ENCODE data around the gene SPPL2B. TPM values are rescaled to one million over a fixed set of nuclear protein-coding genes. Genes with fewer than 3 reads are reported as not detected.

The SPPL2B gene
- total RNA-seq, 2 donors from 2014 or later, result 52.0 to 55.3 TPM

DNA sequence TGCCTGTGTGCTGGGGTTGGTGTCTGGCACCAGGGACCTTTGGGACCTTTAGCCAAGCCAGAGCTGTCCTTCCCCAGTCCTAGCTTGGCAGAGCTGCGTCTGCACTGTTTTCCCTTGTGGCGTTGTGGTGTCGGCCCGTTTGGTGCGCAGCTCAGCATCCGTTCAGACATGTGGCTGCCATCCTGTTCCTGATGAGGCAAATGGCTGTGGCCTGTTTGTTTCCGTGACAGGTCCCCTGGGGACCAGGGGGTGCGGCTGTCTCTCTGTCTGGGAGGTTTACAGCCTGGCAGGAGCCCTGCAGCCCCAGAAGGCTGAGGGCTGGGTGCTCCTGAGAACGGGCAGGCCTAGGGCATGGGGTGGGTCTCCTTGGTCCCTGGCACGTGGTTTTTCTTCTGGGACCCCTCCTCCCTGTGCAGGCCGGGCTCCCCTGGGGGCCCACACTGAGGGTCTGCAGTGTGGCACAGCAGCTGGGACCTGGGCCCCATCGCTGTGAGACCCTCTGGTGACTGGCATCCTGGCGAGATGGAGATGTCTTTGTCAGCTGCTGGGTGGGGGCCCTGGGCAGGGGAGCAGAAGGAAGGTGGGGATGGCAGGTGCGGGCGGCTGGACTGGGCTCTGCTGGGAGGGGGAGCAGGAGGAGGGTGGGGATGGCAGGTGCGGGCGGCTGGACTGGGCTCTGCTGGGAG lies 4.0 kb downstream of the SPPL2B start:
- Mint-ChIP-seq H3K4me1 (ENCODE audit: low read depth) (peaks cover 57% of the 10 kb centered on the region), H3K27me3 (ENCODE audit: low read depth) (no peaks in the 10 kb centered on the region), H3K27ac (no peak overlapping the region), H3K36me3 (ENCODE audit: insufficient read depth in 2 of 2) (peaks cover 14% of the 10 kb centered on the region in 2 donors), H3K4me3 (peak overlapping the region; percentile 38 to 70), H3K9me3 (peaks cover 6 to 9% of the 10 kb centered on the region in 2 donors)
- peak; percentile 27 to 34 for ATAC-seq (replicated peaks in 1 of 2)
- DNase-seq, result peak; percentile 38 to 49

DNA sequence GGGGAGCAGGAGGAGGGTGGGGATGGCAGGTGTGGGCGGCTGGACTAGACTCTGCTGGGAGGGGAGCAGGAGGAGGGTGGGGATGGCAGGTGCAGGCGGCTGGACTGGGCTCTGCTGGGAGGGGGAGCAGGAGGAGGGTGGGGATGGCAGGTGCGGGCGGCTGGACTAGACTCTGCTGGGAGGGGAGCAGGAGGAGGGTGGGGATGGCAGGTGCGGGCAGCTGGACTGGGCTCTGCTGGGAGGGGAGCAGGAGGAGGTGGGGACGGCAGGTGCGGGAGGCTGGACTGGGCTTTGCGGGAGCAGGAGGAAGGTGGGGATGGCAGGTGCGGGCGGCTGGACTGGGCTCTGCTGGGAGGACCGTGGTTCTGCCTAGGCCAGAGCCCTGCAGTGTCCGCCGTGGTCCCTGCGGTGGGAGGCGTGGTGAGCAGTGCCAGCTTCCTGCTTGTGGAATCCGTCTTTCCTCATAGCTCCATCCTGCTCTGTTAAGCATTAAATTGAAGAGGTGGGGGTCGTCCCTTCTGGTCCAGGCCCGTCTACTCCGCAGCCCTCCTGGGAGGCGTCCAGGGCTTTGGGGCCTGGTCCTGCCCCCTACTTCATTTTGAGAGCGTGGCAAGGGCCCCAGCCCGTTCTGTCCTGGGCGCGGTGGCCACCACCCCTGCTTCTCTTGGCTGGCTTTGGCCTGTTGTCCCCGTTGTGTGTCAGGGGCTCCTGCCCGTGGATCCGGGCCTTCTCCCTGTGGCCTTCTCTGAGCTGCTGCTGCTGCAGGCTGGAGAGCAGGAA lies 4.7 kb downstream of the SPPL2B start:
- ATAC-seq (replicated peaks in 1 of 2) (no peak), DNase-seq (no peak)
- peaks cover 53% of the 10 kb centered on the region for H3K4me1 Mint-ChIP-seq (ENCODE audit: low read depth)
- no peaks in the 10 kb centered on the region for H3K27me3 Mint-ChIP-seq (ENCODE audit: low read depth)
- peaks cover 11 to 13% of the 10 kb centered on the region in 2 donors for H3K36me3 Mint-ChIP-seq (ENCODE audit: insufficient read depth in 2 of 2)
- peaks cover 6 to 9% of the 10 kb centered on the region in 2 donors for H3K9me3 Mint-ChIP-seq
- H3K4me3 Mint-ChIP-seq, result peak overlapping the region in 1 of 2 donors; percentile 52
- peak overlapping the region; percentile 48 for H3K27ac Mint-ChIP-seq

DNA sequence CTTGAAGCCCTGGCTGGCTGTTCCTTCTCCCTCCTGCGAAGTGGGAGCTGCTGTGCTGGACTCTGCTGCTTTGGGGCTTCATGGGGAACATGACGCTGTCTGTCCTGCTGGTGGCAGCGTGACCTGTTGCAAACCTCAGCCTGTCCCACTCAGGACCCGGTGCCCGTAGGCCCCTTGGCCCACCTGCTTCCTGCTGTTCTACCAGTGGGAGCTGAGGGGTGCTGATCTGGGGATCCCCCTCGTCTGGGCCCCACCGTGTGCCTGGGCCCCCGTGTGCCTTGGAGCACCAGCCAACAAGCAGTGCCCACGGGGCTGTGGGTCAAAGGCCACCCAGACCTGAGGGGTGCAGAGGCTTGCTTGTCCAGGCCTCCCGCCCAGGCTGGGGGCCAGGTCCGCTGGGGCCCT lies 5.3 kb downstream of the SPPL2B start:
- ATAC-seq (replicated peaks in 1 of 2) (no peak), DNase-seq (no peak)
- H3K4me1 Mint-ChIP-seq (ENCODE audit: low read depth), result peaks cover 53% of the 10 kb centered on the region
- peak overlapping the region; percentile 48 for H3K27ac Mint-ChIP-seq
- H3K27me3 Mint-ChIP-seq (ENCODE audit: low read depth), result no peaks in the 10 kb centered on the region
- peaks cover 6 to 9% of the 10 kb centered on the region in 2 donors for H3K9me3 Mint-ChIP-seq
- peaks cover 8 to 11% of the 10 kb centered on the region in 2 donors for H3K36me3 Mint-ChIP-seq (ENCODE audit: insufficient read depth in 2 of 2)
- peak overlapping the region in 1 of 2 donors; percentile 52 for H3K4me3 Mint-ChIP-seq

DNA sequence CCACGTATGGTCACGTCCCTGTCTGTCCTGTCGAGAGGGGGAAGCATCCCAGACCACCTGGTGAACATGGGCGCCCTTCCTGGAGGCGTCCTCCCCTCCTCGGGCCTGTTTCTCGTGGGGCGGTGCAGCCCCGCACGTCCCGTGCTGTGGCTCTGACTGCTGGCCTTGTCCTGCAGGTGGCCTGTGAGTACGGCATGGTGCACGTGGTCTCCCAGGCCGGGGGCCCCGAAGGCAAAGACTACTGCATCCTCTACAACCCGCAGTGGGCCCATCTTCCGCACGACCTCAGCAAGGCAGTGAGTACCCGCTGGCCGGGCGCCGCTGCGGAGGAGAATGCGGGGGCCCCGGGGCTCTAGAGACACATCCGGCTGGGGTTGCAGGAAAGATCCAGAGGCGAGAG lies 5.9 kb downstream of the SPPL2B start:
- ATAC-seq (replicated peaks in 1 of 2), result no peak

DNA sequence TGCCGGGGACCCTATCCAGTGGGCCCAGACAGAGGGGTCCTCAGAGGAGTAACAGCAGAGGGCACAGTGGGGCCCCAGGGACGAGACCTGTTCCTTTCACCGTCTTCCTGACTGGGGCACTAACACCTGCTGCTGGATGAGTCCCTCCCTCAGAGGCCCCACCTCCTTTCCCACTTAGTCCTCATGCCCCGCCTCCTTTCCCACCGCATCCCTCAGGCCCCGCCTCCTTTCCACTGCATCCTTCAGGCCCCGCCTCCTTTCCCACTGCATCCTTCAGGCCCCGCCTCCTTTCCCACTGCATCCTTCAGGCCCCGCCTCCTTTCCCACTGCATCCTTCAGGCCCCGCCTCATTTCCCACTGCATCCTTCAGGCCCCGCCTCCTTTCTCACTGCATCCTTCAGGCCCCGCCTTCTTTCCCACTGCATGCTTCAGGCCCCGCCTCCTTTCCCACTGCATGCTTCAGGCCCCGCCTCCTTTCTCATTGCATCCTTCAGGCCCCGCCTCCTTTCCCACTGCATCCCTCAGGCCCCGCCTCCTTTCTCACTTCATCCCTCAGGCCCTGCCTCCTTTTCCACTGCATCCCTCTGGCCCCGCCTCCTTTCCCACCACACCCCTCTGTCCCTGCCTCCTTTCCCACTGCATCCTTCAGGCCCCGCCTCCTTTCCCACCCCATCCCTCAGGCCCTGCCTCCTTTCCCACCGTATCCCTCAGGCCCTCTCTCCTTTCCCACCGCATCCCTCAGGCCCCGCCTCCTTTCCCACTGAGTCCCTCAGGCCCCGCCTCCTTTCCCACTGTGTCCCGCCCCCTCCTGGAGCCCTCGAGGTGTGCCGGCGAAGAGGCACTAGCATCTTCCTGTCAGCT lies 6.7 kb downstream of the SPPL2B start:
- Mint-ChIP-seq H3K9me3 (peaks cover 6 to 9% of the 10 kb centered on the region in 2 donors), H3K36me3 (ENCODE audit: insufficient read depth in 2 of 2) (peaks cover 6 to 8% of the 10 kb centered on the region in 2 donors), H3K27ac (no peak overlapping the region), H3K4me1 (ENCODE audit: low read depth) (peaks cover 41% of the 10 kb centered on the region), H3K4me3 (no peak overlapping the region), H3K27me3 (ENCODE audit: low read depth) (no peaks in the 10 kb centered on the region)
- DNase-seq, result no peak
- no peak for ATAC-seq (replicated peaks in 1 of 2)

More for the DNA sequence above, 5.9 kb downstream of the SPPL2B start:
- peaks cover 49% of the 10 kb centered on the region for H3K4me1 Mint-ChIP-seq (ENCODE audit: low read depth)
- no peaks in the 10 kb centered on the region for H3K27me3 Mint-ChIP-seq (ENCODE audit: low read depth)
- peaks cover 7 to 8% of the 10 kb centered on the region in 2 donors for H3K36me3 Mint-ChIP-seq (ENCODE audit: insufficient read depth in 2 of 2)
- no peak overlapping the region for H3K27ac Mint-ChIP-seq
- DNase-seq, result no peak
- H3K4me3 Mint-ChIP-seq, result no peak overlapping the region
- peaks cover 6 to 9% of the 10 kb centered on the region in 2 donors for H3K9me3 Mint-ChIP-seq

DNA sequence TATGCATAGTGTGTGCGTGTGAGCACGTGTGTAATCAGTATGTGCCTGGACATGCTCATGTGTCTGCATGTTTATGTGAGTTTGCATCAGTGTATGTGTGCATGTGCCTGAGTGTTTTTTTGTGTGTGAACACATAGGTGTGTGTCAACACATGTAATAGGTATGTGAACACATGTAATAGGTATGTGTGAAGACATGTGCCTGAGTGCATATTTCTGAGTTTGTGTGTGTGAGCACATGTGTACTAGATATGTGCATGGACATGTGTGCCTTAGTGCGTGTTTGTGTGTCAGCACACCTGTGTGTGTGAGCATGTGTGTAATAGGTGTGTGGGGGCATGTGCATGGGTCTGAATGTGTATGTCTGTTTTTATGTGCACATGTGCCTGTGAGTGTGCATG lies 7.4 kb downstream of the SPPL2B start:
- DNase-seq (no peak), ATAC-seq (replicated peaks in 1 of 2) (no peak)
- peaks cover 34% of the 10 kb centered on the region for H3K4me1 Mint-ChIP-seq (ENCODE audit: low read depth)
- H3K27ac Mint-ChIP-seq, result no peak overlapping the region
- no peak overlapping the region for H3K4me3 Mint-ChIP-seq
- no peaks in the 10 kb centered on the region for H3K27me3 Mint-ChIP-seq (ENCODE audit: low read depth)
- H3K36me3 Mint-ChIP-seq (ENCODE audit: insufficient read depth in 2 of 2), result peaks cover 6 to 8% of the 10 kb centered on the region in 2 donors
- H3K9me3 Mint-ChIP-seq, result peaks cover 6 to 9% of the 10 kb centered on the region in 2 donors

DNA sequence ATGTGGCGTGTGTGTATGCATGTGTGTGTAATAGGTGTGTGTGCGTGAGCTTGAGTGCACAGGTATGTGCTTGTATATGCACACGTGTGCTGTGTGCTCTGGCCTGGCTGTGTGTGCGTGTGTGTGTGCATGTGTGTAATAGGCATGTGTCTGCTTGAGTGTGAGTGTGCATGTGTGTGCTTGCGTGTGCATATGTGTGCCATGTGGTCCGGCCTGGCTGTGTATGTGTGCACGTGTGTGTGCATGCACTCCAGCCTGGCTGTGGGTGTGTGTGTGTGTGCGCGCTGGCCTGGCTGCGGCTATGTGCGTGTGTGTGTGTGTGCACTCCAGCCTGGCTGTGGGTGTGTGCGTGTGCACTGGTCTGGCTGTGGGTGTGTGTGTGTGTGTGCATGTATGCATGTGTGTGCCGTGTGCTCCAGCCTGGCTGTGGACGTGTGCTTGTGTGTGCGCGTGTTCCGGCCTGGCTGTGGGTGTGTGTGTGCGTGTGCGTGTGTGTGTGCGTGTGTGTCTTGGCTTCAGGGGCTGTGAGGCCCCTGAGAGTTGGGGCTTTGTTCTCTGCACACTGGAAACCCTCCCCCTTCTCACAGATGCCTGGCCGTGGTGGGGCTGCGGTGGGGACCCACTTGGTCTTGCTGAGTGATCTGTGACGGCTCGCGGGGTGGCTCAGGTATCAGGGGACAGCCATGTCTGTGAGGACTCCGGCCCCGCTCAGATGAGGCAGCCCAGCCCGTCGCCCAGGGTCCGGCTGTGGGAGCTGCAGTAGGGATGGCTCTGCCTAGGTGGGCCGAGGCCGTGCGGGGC lies 8.2 kb downstream of the SPPL2B start:
- Mint-ChIP-seq H3K27me3 (ENCODE audit: low read depth) (no peaks in the 10 kb centered on the region), H3K9me3 (peaks cover 6 to 9% of the 10 kb centered on the region in 2 donors), H3K27ac (no peak overlapping the region), H3K4me1 (ENCODE audit: low read depth) (peaks cover 26% of the 10 kb centered on the region), H3K36me3 (ENCODE audit: insufficient read depth in 2 of 2) (peaks cover 6 to 8% of the 10 kb centered on the region in 2 donors), H3K4me3 (no peak overlapping the region)
- DNase-seq, result no peak
- no peak for ATAC-seq (replicated peaks in 1 of 2)

DNA sequence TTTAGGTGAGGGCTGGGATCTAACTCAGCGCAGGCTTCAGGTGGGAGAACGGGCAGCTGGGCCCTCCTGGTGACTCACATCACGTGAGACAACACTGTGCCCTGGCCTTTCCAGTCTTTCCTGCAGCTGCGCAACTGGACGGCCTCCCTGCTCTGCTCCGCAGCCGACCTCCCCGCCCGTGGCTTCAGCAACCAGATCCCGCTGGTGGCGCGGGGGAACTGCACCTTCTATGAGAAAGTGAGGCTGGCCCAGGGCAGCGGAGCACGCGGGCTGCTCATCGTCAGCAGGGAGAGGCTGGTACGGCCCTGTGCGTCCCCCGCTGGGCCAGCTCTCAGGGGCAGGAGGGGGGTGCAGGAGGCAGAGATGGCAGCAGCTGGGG lies 8.8 kb downstream of the SPPL2B start:
- H3K36me3 Mint-ChIP-seq (ENCODE audit: insufficient read depth in 2 of 2), result peaks cover 6 to 8% of the 10 kb centered on the region in 2 donors
- peaks cover 20% of the 10 kb centered on the region for H3K4me1 Mint-ChIP-seq (ENCODE audit: low read depth)
- H3K27ac Mint-ChIP-seq, result no peak overlapping the region
- peaks cover 6 to 9% of the 10 kb centered on the region in 2 donors for H3K9me3 Mint-ChIP-seq
- ATAC-seq (replicated peaks in 1 of 2) (no peak), DNase-seq (no peak)
- no peak overlapping the region for H3K4me3 Mint-ChIP-seq
- no peaks in the 10 kb centered on the region for H3K27me3 Mint-ChIP-seq (ENCODE audit: low read depth)

DNA sequence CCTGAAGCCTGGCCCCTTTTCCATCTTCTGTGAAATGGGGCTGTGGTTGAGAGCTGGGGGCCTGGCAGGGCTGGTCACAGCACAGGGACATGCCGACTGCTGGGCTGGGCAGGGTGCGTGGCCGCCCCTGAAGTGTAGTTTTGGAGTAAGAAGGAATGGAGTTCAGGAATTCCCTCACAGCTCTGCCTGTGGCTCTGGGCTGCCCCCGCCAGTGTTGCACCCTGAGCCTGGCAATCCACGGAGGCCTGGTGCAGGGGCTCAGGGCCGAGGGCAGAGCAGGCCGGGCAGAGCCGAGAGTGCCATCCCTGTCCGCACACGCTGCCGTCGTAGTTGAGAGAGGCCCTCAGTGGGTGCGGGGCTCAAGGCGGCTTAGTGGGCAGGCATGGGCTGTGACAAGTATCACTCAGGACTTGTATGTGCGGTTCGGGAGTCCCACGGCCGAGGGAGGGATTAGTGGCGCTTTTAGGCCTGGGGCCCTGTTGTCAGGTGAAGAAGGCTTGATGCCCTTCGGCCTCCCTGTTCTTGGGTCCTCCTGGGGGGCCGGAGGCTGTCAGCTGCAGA lies 9.7 kb downstream of the SPPL2B start:
- Mint-ChIP-seq H3K27me3 (ENCODE audit: low read depth) (no peaks in the 10 kb centered on the region), H3K4me3 (no peak overlapping the region), H3K4me1 (ENCODE audit: low read depth) (peaks cover 15% of the 10 kb centered on the region), H3K9me3 (peaks cover 6 to 9% of the 10 kb centered on the region in 2 donors), H3K36me3 (ENCODE audit: insufficient read depth in 2 of 2) (peaks cover 6 to 8% of the 10 kb centered on the region in 2 donors), H3K27ac (no peak overlapping the region)
- ATAC-seq (replicated peaks in 1 of 2) (no peak), DNase-seq (no peak)

DNA sequence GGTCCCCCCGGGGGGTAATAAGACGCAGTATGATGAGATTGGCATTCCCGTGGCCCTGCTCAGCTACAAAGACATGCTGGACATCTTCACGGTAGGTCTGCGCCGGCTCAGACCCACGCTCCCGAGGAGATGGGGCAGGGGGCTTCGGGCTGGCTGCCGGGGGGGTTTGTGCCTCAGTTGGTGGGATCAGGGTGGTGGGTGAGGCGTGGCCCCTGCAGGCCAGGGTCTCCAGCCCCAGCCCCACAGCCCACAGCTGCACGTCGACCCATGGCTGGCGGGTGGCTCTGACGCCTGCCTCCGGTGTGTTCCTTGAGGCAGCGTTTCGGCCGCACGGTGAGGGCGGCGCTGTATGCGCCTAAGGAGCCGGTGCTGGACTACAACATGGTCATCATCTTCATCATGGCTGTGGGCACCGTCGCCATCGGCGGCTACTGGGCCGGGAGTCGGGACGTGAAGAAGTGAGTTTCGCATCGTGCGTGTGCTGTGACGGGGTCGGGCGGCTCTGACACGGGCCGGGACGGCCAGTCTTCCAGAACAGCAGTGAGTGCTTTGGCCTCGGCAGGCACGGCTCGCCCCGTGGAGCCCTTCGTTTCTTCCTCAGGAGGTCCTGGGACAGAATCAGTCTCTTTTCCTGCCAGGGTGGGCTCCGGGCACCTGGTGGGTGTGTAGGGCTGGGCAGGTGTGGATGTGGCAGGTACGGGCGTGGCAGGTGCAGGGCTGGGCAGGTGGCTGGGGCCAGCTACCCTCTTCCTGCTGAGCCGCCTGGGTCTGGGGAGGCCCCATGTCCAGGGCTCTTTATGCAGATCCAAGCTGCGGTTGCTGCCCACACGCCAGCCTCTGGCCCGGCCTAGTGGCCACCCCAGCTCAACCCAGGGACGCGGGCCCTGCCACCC lies 10.5 kb downstream of the SPPL2B start:
- peaks cover 7% of the 10 kb centered on the region for H3K4me1 Mint-ChIP-seq (ENCODE audit: low read depth)
- ATAC-seq (replicated peaks in 1 of 2) (no peak), DNase-seq (no peak)
- H3K27me3 Mint-ChIP-seq (ENCODE audit: low read depth), result no peaks in the 10 kb centered on the region
- no peak overlapping the region for H3K4me3 Mint-ChIP-seq
- peaks cover 6 to 9% of the 10 kb centered on the region in 2 donors for H3K9me3 Mint-ChIP-seq
- H3K36me3 Mint-ChIP-seq (ENCODE audit: insufficient read depth in 2 of 2), result peaks cover 6 to 8% of the 10 kb centered on the region in 2 donors
- H3K27ac Mint-ChIP-seq, result no peak overlapping the region

DNA sequence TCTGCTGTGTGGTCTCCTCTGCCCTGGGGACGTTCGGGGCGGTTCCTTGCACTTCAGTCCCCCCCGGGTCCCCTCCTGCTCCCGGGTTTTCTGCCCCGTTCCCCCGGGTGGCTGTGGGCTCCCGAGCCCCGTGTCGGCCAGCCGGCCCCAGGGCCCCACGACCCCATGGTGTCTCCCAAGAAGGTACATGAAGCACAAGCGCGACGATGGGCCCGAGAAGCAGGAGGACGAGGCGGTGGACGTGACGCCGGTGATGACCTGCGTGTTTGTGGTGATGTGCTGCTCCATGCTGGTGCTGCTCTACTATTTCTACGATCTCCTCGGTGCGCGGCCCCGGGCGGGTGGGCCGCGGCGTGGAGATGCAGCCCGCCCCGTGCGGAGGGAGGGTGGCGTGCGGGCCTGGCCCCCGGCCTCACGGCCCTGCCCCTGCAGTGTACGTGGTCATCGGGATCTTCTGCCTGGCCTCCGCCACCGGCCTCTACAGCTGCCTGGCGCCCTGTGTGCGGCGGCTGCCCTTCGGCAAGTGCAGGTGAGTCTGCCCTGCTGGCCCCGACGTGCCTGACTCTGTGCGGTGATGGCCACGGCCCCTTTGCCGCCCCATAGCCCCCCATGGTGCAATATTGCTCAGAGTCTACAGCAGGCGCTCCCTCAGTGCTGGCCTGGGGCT lies 11.3 kb downstream of the SPPL2B start:
- ATAC-seq (replicated peaks in 1 of 2) (no peak), DNase-seq (no peak)
- no peak overlapping the region for H3K27ac Mint-ChIP-seq
- no peaks in the 10 kb centered on the region for H3K27me3 Mint-ChIP-seq (ENCODE audit: low read depth)
- peaks cover 7% of the 10 kb centered on the region for H3K4me1 Mint-ChIP-seq (ENCODE audit: low read depth)
- H3K9me3 Mint-ChIP-seq, result peaks cover 6 to 9% of the 10 kb centered on the region in 2 donors
- H3K4me3 Mint-ChIP-seq, result no peak overlapping the region
- peaks cover 6 to 8% of the 10 kb centered on the region in 2 donors for H3K36me3 Mint-ChIP-seq (ENCODE audit: insufficient read depth in 2 of 2)
